Prostate gland (tissue), 2 donors: ENCODE data around the gene TREM2.

Source experiments
- POLR2A ChIP-seq: fragments of 450-650 bp; IDR thresholded peaks from one replicate; pipeline ENCODE4 v1.6.1; 2016; ENCODE audit warnings: antibody characterized with exemption, mild to moderate bottlenecking
- TF ChIP-seq, protein P1 (sequence below), 4 experiments: fragments of 200-600 bp in 2 of 4; fragments of 450-650 bp in 2 of 4; sonication (generic) in 2 of 4; IDR thresholded peaks; 1 replicate in 3 of 4; 2 replicates in 1 of 4; pipeline ENCODE4 v1.5.1; 2016 to 2019; ENCODE audit warnings: antibody characterized with exemption in 4 of 4, mild to moderate bottlenecking in 2 of 4, moderate library complexity in 2 of 4

- TF ChIP-seq, protein P1, sequence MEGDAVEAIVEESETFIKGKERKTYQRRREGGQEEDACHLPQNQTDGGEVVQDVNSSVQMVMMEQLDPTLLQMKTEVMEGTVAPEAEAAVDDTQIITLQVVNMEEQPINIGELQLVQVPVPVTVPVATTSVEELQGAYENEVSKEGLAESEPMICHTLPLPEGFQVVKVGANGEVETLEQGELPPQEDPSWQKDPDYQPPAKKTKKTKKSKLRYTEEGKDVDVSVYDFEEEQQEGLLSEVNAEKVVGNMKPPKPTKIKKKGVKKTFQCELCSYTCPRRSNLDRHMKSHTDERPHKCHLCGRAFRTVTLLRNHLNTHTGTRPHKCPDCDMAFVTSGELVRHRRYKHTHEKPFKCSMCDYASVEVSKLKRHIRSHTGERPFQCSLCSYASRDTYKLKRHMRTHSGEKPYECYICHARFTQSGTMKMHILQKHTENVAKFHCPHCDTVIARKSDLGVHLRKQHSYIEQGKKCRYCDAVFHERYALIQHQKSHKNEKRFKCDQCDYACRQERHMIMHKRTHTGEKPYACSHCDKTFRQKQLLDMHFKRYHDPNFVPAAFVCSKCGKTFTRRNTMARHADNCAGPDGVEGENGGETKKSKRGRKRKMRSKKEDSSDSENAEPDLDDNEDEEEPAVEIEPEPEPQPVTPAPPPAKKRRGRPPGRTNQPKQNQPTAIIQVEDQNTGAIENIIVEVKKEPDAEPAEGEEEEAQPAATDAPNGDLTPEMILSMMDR (IDR thresholded peaks at IDR 0.05) = no peak
- no peak for TF ChIP-seq POLR2A
These were observed 27.7 kb downstream of the TREM2 start for GRCh38 chr6:41135062-41135832.
